ENCODE results near the gene ZNF436. TPM values are rescaled to one million over a fixed set of nuclear protein-coding genes. Genes with fewer than 3 reads are reported as not detected.
A peak's percentile ranks its signal among the peaks of the same experiment; 100 is the strongest.

Gene ZNF436
- total and polyA plus RNA-seq, 9 of the 15 experiments (the other 6 are each of a cell fraction or from before 2014, with no cell fraction given) = 2.1 to 11.3 (median 6.8) TPM

GRCh38 chr1:23369335-23370013, at the start of gene ZNF436 (continued):
- TF ChIP-seq PRDM10 (IDR thresholded peaks at IDR 0.05; ENCODE audit: partially characterized antibody) = peak; percentile 70
- peak; percentile 44; the same call in 1 of the 2 replicates for TF ChIP-seq BRD4 (IDR thresholded peaks at IDR 0.05)
- 0 out of 2 replicates have a peak, but pooled peaks have one; percentile 24 for TF ChIP-seq NFRKB (IDR thresholded peaks at IDR 0.05; ENCODE audit: low read depth)
- 0 out of 2 replicates have a peak, but pooled peaks have one; percentile 34 for TF ChIP-seq SMAD3 (CRISPR knock-in tag; conservative IDR thresholded peaks at IDR 0.05)
- TF ChIP-seq TBL1XR1 (IDR thresholded peaks at IDR 0.05; ENCODE audit: low read length in 2 of 2) = peak in 1 of 2 experiments; percentile 35; a peak in 1 of 4 replicates
- TF ChIP-seq ZBTB2 (IDR thresholded peaks at IDR 0.05) = no peak
- TF ChIP-seq RBBP5 (IDR thresholded peaks at IDR 0.05; ENCODE audit: borderline replicate concordance, insufficient read depth, low read length, poor library complexity, severe bottlenecking) = peak; percentile 18
- TF ChIP-seq PTTG1 (tag; IDR thresholded peaks at IDR 0.05; ENCODE audit: low read depth) = no peak
- TF ChIP-seq PATZ1 (CRISPR knock-in tag; IDR thresholded peaks at IDR 0.05; ENCODE audit: borderline replicate concordance) = no peak
- 0 out of 2 replicates have a peak, but pooled peaks have one; percentile 24 for TF ChIP-seq USF1 (CRISPR knock-in tag; IDR thresholded peaks at IDR 0.05)
- TF ChIP-seq THAP7 (CRISPR knock-in tag; IDR thresholded peaks at IDR 0.05) = peak; percentile 66; the same call in 1 of the 2 replicates
- TF ChIP-seq THRA (IDR thresholded peaks at IDR 0.05) = no peak
- peak; percentile 36; the same call in 1 of the 2 replicates for TF ChIP-seq STAT5A (IDR thresholded peaks at IDR 0.05; ENCODE audit: borderline replicate concordance, low read length)
- TF ChIP-seq MECOM (CRISPR knock-in tag; IDR thresholded peaks at IDR 0.05) = no peak
- 0 out of 2 replicates have a peak, but pooled peaks have one; percentile 68 for TF ChIP-seq SREBF2 (CRISPR knock-in tag; IDR thresholded peaks at IDR 0.05)
- TF ChIP-seq SIN3B (IDR thresholded peaks at IDR 0.05; ENCODE audit: low read depth) = no peak
- TF ChIP-seq ZNF324 (CRISPR knock-in tag; IDR thresholded peaks at IDR 0.05) = no peak
